ENCODE results near the gene TEDC1.

The TEDC1 gene

DNA sequence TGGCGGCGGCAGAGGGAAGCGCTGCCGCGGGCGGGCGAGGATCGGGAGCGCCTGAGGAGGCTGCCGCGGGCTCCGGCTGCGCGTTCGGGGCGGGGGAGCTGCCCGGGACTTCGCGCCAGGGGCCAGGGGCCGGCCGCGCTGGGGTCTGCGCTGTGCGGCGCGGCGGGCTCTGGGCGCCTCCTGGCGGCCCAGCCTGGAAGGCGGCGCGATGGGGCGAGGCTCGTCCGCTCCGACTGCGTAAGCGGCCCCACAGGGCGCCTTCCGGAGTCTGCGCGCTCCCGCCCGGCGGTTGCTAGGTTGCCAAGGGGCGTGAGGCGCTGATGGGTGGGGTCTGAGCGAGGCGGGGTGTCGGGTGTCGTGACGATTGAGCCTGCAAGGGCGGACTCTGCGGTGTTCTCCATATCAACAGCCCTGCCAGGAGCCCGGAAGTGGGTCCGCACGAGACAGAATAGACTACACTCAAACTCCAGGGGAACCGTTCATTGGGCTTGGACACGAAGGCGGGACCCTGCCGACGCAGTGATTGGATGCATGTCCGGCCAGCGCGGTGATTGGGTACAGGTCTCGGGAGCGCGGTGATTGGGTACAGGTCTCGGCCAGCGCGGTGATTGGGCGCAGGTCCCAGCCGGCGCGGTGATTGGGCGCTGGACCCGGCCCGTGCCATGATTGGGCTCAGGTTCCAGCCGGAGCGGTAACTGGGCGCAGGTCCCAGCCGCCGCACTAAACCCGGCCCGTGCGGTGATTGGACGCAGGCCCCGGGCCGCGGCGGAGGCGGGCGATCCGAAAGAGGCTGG lies at the start of gene TEDC1:
Gene TEDC1, plus strand, starts transcription at position 675 of the 794 bp plus-strand sequence. CDS start 130 bp downstream, outside the sequence.
- peak; percentile 100 for DNase-seq

GRCh38 chr14:105442125-105442524 lies 48.9 kb upstream of the TEDC1 start:
- DNase-seq = no peak

- DNase-seq = no peak
Observed at GRCh38 chr14:105442834-105443233, 48.2 kb upstream of the TEDC1 start.

GRCh38 chr14:105444859-105445258 lies 46.2 kb upstream of the TEDC1 start:
- DNase-seq = no peak

- no peak for DNase-seq
Observed at GRCh38 chr14:105445290-105445689, 45.8 kb upstream of the TEDC1 start.

GRCh38 chr14:105445901-105446845 lies 44.9 kb upstream of the TEDC1 start:
- DNase-seq = no peak

GRCh38 chr14:105446971-105447370 lies 44.1 kb upstream of the TEDC1 start:
- no peak for DNase-seq

DNA sequence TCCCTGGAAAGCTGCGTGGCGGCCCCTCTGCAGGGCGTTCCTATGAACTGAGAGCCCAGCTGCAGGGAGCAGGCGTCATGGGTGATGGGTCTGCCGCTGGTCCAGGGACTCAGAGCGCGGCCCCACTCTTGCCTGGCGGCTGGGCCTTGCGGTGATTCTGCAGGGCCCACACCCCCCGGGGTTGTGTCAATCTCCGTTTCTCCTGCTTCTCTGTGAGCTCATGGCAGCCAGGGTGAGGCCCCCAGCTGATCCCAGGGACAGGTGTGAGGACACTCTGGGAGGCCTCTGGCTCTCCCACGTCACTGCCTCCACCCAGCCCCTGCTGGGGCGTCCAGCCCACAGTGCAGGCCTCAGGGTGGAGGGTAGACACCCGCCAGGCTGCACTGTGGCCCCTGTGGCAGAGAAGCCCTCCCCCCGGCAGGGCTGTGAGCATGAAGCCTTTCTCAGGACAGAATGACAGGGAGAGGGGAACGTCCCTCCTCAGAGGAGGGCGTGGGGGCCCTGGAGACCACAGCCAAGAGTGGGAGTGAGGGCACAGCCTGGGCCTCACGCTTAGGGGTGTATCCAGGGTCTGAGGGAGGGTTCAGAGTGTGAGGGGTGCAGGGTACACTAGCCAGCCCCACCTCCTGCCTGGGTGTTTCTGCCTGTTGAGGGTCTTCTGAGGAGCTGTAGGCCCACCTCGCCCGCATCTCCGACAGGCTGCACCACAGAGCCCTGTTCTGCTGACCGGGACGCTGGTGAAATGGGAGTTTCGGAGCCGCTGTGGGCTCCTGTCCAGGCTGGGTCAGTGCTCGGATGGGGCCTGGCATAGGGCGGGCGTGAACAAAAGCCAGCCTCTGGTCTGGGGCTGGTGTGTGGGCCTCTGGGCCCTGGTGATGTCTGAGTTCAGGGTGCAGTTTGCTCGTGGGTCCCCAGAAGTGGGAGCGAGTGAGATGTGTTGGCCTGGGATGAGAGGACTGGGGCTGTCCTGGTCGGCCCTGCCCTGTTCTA lies 43.1 kb upstream of the TEDC1 start:
- DNase-seq = no peak

GRCh38 chr14:105448706-105449111 lies 42.3 kb upstream of the TEDC1 start:
- peak; percentile 67 for DNase-seq

DNA sequence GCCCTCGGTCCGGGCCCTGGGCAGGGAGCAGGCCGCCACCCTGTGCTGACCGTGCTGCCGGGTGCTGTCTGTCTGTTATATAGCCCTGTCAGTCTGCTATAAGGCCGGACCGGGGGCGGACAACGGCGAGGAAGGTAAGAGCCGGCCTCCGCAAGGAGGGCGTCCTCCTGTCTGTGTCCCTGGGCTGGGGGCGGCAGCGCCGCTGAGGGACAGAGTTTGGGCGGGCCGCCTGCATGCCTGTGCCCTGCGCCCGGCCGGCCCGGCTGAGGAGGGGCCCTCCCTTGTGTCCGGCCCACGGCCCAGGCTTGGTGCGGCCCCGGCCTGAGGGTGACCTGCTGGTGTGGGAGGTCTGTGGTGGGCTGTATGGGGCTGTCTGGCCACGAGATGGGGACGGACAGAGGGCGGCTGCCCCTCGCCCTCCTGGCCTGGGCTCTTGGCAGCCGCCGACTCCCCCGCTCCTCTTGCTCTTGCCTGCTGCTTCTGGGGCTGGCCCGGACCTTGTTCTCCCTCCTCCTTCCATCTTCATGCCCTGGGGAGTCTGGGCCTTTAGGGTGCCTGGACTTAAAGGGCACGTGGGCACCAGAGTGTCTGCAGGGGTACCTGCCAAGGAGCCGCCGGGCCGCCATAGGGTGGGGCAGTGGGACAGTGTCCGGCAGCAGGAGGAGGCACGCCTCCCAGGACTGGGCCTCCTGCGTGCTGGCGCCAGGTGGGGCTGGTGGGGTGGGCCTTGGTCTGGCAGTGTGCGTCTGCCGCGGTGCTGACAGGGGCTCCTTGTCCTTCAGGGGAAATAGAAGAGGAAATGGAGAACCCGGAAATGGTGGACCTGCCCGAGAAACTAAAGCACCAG lies 41.5 kb upstream of the TEDC1 start:
- DNase-seq = no peak

DNA sequence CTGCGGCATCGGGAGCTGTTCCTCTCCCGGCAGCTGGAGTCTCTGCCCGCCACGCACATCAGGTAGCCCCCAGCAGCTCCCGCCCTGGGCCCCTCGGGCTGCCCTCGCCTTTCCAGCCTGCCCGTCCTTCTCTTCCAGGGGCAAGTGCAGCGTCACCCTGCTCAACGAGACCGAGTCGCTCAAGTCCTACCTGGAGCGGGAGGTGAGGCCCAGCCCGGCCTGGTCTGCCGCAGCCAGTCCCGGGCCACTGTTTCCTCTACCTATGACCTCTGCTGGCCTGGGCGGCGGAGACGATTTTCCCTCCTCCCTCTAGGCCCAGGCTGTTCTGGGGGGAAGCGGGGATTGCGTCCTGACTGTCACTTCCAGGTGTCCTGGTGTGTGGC lies 40.9 kb upstream of the TEDC1 start:
- no peak for DNase-seq

GRCh38 chr14:105450864-105451720 lies 40.0 kb upstream of the TEDC1 start:
- no peak for DNase-seq

GRCh38 chr14:105452963-105453362 lies 38.1 kb upstream of the TEDC1 start:
- DNase-seq = no peak

- no peak for DNase-seq
Observed at GRCh38 chr14:105453847-105454246, 37.2 kb upstream of the TEDC1 start.

GRCh38 chr14:105455086-105455640 lies 35.9 kb upstream of the TEDC1 start:
- DNase-seq = no peak

GRCh38 chr14:105455766-105456660 lies 35.0 kb upstream of the TEDC1 start:
- no peak for DNase-seq

GRCh38 chr14:105456736-105457617 lies 34.1 kb upstream of the TEDC1 start:
- no peak for DNase-seq

DNA sequence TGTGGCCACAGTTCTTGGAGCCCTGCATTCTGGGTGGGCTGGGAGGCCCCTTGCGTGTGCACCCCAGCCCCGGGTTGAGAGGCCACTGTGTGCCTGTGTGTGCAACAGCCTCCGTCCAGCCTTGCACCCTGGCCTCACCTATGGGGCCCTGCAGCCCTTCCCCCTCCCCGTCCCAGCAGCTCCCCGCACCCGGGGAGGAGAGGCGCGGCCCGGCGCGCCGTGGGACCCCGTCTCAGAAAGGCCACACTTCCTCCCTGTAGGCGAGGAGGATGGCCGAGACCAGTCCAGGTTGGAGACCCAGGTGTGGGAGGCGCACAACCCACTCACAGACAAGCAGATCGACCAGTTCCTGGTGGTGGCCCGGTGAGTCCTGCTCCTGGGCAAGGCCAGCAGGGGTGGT lies 33.0 kb upstream of the TEDC1 start:
- DNase-seq = no peak
